RPMI8226 (cell line): ENCODE measurements around the gene KAZN.
A peak's percentile ranks its signal among the peaks of the same experiment; 100 is the strongest.
"Not testable (repeated sequence)": the region's sequence is repeated elsewhere in the genome, so short reads cannot be mapped to it uniquely, and the experiment has no call there.

ENCODE experiments used
- DNase-seq: peaks from one replicate; pipeline ENCODE4 v3.0.0-alpha.2; 2015

The KAZN gene

DNA sequence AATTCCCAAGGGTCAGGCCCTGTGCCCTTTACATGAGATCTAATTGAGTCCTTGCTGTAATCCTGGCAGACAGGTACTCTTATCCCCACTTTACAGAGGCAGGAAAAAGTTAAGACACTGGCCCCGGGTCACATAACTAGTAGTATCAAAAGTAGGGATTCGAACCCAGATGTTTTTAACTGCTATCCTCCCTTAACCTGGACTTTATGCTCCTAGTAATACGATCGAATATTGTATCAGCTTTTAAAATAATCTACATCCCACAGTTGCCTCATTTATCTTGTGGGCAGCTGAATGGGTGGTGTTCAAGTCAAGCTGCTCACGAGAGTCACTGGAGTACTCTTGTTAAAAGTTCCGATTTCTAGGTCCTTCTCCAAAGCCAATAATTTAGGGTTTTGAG lies 529.6 kb downstream of the KAZN start:
- DNase-seq, result no peak

DNA sequence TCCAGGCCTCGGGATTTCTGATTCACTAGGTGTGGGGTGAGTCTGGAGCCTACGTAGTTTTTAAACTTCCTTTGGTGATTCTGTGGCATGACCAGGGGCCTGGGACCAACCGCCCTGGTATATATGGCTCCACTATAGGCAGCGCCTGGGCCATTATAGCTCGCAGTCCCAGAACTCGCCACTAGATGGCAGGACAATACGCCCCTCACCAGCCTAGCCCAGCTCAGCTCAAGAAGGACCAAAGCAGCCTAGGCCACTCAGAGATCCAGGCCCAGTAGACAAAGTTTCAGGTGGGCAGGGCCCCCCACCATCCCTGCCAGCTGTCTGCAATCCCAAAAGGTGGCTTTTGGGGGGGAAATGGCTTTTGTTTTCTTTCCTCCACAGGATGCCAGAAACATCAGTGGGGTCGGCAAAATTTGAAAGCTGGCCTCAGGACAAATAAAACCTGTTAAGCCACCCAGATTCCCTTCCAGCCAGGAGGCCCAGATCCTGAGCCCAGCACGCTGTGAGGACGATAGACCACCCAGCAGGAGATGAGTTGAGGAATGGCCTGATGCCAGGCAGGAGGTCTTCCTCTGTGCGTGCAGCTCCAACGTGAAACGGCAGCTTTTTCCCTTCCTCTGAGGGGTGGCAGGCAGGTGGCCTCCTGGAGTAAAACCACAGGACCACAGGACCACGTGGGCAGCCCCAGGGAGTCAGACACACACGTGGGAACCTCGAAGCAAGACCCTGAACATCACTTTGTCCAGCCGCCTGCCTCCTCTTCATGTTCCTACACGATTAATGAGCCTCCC lies 530.2 kb downstream of the KAZN start:
- peak; percentile 82 for DNase-seq

DNA sequence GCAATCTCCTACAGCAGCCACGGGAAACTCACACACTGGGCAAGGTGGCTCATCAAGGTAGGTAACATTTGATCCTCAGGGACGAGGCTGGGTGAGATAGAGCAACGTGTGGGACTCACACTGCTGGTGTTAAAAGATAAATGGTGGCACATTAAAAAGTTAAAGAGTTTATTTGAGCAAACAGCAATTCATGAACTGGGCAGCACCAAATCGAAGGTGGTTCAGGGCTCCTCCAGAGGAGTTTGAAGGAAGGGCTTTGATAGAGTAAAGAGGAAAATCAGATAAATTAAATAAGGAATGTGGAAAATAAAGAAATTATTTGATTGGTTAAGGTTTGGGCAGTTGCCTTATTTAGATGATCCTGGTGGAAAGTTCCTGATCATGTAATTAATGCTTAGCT lies 531.5 kb downstream of the KAZN start:
- no peak for DNase-seq

GRCh38 chr1:15130607-15131006 lies 532.1 kb downstream of the KAZN start:
- no peak for DNase-seq

- no peak for DNase-seq
Measured at GRCh38 chr1:15132965-15133364, 534.5 kb downstream of the KAZN start.

DNA sequence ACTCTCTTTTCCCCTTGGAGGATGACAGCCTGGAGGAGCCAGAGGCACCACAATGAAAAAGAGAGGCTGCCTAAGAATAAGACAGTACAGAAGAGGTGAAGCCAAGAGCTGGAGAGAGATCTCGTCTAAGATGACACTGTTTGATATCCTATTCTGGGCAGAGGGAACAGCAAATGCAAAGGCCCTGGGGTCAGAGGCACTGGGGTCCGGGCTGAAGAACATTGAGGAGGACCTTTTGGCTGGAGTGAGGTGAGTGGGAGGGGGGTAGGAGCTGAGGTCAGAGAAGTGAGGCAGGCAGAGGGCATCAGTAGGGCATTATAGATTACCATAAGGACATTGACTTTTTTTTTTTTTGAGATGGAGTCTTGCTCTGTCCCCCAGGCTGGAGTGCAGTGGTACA lies 535.8 kb downstream of the KAZN start:
- no peak for DNase-seq

- not testable (repeated sequence) for DNase-seq
Measured at GRCh38 chr1:15135604-15136003, 537.1 kb downstream of the KAZN start.

DNA sequence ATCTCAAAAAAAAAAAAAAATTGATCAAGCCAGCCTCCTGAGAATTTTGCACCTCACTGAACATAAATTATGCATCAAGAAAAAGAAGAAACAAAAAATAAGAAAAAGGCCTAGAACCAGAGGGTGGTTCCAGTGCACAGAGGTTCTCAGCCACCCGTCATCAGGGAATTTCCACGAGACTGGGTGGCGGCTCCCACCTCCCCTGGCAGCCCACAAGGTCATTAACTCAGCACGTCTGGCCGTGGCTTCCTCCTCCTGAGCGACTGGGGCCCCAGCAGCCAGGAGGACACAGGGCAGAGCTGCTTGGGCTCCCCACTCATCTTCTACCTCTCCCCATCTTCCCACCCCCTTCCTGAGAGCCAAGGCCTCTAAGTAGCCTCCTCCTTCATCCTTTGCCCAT lies 539.3 kb downstream of the KAZN start:
- no peak for DNase-seq

DNA sequence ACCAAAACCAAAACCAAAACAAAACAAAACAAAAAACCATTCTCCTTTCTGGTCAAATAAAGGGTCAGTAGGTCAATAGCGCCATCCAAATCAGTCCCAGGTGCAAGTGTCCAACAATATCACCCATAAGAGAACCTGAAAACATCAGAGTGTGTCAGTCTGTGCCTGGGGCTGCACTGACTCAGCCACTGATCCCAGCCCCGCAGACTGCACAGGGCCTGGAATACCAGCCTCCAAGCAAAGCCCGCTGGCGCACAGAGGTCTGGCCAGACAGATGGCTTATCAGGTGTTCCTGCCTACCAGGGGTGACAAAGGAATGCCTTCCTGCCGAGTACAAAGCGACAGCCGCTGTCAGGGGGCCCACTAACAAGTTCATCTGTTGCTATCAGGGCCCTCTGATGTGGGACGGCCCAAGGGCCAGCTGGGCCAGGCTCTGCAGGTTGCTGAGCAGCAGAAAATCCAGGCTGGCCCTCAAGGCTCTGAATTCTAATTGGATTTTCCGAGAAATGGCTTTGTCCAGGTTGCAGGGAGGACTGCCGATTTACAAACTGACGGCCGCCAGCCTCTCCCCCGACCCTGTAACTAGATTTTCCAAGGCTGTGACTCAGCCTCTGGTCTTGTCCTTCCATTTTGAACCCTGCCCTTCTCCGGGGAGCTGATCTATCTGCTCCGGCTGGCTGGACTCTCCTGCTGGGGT lies 541.3 kb downstream of the KAZN start:
- DNase-seq, result no peak

DNA sequence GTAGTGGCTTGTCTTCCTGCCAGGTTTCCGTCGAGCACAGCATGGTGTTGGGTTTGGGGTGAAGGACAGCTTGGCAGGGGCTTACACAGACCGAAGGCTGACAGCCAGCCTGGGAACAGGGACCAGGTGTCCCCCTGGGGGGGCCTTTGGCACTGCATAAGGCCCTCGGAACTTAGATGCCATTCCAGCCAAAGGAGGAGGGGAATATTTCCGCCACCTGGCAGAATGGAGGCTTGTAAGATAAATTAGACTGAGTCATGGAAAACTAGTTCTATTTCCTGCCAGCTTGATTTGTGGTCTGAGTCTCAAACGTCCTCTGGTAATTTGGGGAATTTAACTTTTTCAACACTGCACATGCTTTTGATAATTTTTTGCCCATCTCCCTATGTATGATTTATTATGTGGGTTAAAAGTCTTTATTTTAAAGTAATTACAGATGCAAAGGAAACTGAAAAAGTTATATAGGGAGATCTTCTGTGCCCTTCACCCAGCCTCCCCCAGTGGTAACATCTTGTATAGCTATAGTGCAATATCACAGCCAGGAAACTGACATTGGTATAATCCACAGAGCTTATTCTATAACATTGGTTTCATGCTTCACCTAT lies 543.6 kb downstream of the KAZN start:
- DNase-seq, result peak; percentile 65

GRCh38 chr1:15145327-15145726 lies 546.8 kb downstream of the KAZN start:
- no peak for DNase-seq

GRCh38 chr1:15146142-15146680 lies 547.7 kb downstream of the KAZN start:
- peak; percentile 82 for DNase-seq

- peak; percentile 62 for DNase-seq
Measured at GRCh38 chr1:15146971-15147376, 548.5 kb downstream of the KAZN start.

GRCh38 chr1:15148004-15148403 lies 549.5 kb downstream of the KAZN start:
- no peak for DNase-seq

- DNase-seq, result peak; percentile 40
Measured at GRCh38 chr1:15148475-15148874, 550.0 kb downstream of the KAZN start.

- DNase-seq, result no peak
Measured at GRCh38 chr1:15148941-15149340, 550.5 kb downstream of the KAZN start.

DNA sequence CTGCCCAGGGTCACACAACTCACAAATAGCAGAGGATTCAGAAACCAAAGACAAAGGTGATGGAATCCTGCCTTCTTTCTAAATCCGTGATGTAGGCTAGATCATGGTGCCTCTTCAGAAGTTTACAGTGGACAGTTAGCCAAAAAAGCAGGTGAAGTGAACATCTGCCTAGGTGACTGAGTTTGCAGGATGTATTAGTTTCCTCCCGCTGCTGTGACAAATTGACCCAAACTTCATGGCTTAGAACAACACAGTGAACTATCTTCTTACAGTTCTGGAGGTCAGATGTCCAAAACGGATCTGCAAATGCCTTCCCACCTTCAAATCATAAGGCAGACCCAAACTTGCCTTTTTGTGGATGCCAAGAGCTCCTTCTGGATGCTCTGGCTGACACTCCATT lies 551.9 kb downstream of the KAZN start:
- no peak for DNase-seq

- no peak for DNase-seq
Measured at GRCh38 chr1:15151377-15151806, 552.9 kb downstream of the KAZN start.

- no peak for DNase-seq
Measured at GRCh38 chr1:15151871-15152270, 553.4 kb downstream of the KAZN start.

GRCh38 chr1:15152318-15153183 lies 554.1 kb downstream of the KAZN start:
- peak; percentile 71 for DNase-seq

GRCh38 chr1:15153184-15153841 lies 554.8 kb downstream of the KAZN start, which contains the start of gene TMEM51:
TSS of gene TMEM51 (plus strand) at chr1:15153747. CDS start at chr1:15215088, 61,341 bp downstream.
- DNase-seq, result peak; percentile 77
